Effector memory CD4-positive, alpha-beta T cell (primary cell): ENCODE measurements around the gene FNDC3B.

Experiments used
- DNase-seq, 3 donors: peaks; one replicate each; pipeline ENCODE4 v3.0.0-alpha.2; 2020
- H3K27ac ChIP-seq: 2 replicates; pipeline ENCODE4 v1.7.0; 2013; ENCODE audit warnings: mild to moderate bottlenecking, low read length, moderate library complexity; ENCODE audit not compliant: insufficient read depth, poor library complexity, severe bottlenecking
- H3K27me3 ChIP-seq: replicated peaks from 2 replicates; pipeline ENCODE4 v1.7.0; 2013; ENCODE audit warnings: mild to moderate bottlenecking, low read length; ENCODE audit not compliant: insufficient read depth, control insufficient read depth, poor library complexity, severe bottlenecking
- H3K36me3 ChIP-seq: 2 replicates; pipeline ENCODE4 v1.7.0; 2013; ENCODE audit warnings: mild to moderate bottlenecking, low read length, moderate library complexity; ENCODE audit not compliant: control insufficient read depth, insufficient read depth
- H3K4me1 ChIP-seq: 2 replicates; pipeline ENCODE4 v1.7.0; 2013; ENCODE audit warnings: low read length, mild to moderate bottlenecking; ENCODE audit not compliant: control insufficient read depth, insufficient read depth, poor library complexity, severe bottlenecking
- H3K4me3 ChIP-seq: 2 replicates; pipeline ENCODE4 v1.7.0; 2013; ENCODE audit warnings: low read length, low read depth, mild to moderate bottlenecking; ENCODE audit not compliant: insufficient read depth, poor library complexity, severe bottlenecking
- H3K9me3 ChIP-seq: 2 replicates; pipeline ENCODE4 v1.7.0; 2013; ENCODE audit warnings: mild to moderate bottlenecking, low read length, moderate library complexity; ENCODE audit not compliant: control insufficient read depth

Gene FNDC3B

GRCh38 chr3:172062761-172063160 lies 23.4 kb downstream of the FNDC3B start:
- no peaks in the 10 kb centered on the region for H3K9me3 ChIP-seq
- no peak overlapping the region for H3K4me3 ChIP-seq
- no peaks in the 10 kb centered on the region for H3K27me3 ChIP-seq
- no peak for DNase-seq
- no peaks in the 10 kb centered on the region for H3K36me3 ChIP-seq
- H3K4me1 ChIP-seq, result no peaks in the 10 kb centered on the region
- H3K27ac ChIP-seq, result no peak overlapping the region

GRCh38 chr3:172063456-172064432 lies 24.4 kb downstream of the FNDC3B start:
- Histone ChIP-seq H3K4me1 (no peaks in the 10 kb centered on the region), H3K4me3 (no peak overlapping the region), H3K9me3 (no peaks in the 10 kb centered on the region), H3K27me3 (no peaks in the 10 kb centered on the region), H3K36me3 (no peaks in the 10 kb centered on the region), H3K27ac (no peak overlapping the region)
- DNase-seq, result no peak

- H3K9me3 ChIP-seq, result no peaks in the 10 kb centered on the region
- no peaks in the 10 kb centered on the region for H3K36me3 ChIP-seq
- no peaks in the 10 kb centered on the region for H3K27me3 ChIP-seq
- DNase-seq, result no peak
- H3K4me1 ChIP-seq, result no peaks in the 10 kb centered on the region
- H3K4me3 ChIP-seq, result no peak overlapping the region
- no peak overlapping the region for H3K27ac ChIP-seq
These were observed 26.1 kb downstream of the FNDC3B start for GRCh38 chr3:172065527-172065926.

- H3K4me3 ChIP-seq, result no peak overlapping the region
- no peak overlapping the region for H3K27ac ChIP-seq
- no peaks in the 10 kb centered on the region for H3K9me3 ChIP-seq
- H3K27me3 ChIP-seq, result no peaks in the 10 kb centered on the region
- H3K36me3 ChIP-seq, result no peaks in the 10 kb centered on the region
- DNase-seq, result no peak
- no peaks in the 10 kb centered on the region for H3K4me1 ChIP-seq
These were observed 26.8 kb downstream of the FNDC3B start for GRCh38 chr3:172065967-172066762.

GRCh38 chr3:172066880-172067796 lies 27.8 kb downstream of the FNDC3B start:
- no peak for DNase-seq
- no peaks in the 10 kb centered on the region for H3K36me3 ChIP-seq
- no peak overlapping the region for H3K27ac ChIP-seq
- no peak overlapping the region for H3K4me3 ChIP-seq
- H3K4me1 ChIP-seq, result no peaks in the 10 kb centered on the region
- H3K9me3 ChIP-seq, result no peaks in the 10 kb centered on the region
- no peaks in the 10 kb centered on the region for H3K27me3 ChIP-seq

DNA sequence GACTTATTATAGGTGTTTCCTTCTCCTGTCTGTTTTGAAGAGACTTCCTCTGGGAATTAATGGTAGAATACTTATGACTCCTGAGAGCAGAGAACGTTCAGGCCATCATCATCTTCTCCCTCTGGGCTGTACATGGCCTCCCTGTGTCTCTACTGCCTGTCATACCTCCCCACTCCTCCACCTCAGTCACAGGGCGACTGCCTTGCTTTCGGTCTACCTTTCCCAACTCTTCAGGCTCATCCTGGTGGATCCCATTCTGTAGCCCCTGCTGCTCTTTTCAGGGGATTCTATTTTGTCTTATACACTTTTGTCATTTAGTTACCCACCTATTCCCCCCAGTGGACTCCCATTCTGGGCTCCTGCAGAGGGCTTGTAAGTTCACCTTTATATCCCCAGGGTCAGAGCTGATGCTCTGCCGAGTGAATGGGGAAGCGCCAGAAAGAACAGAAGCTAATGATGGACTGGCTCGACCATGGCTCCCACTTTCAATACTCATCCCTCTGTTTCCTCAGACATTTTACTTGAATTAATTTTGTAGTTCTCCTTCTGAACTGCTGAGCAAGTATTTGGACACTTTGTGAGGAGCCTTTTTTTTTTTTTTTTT lies 28.6 kb downstream of the FNDC3B start:
- no peaks in the 10 kb centered on the region for H3K4me1 ChIP-seq
- DNase-seq, result no peak
- H3K27ac ChIP-seq, result no peak overlapping the region
- H3K9me3 ChIP-seq, result no peaks in the 10 kb centered on the region
- H3K36me3 ChIP-seq, result no peaks in the 10 kb centered on the region
- H3K4me3 ChIP-seq, result no peak overlapping the region
- H3K27me3 ChIP-seq, result no peaks in the 10 kb centered on the region

DNA sequence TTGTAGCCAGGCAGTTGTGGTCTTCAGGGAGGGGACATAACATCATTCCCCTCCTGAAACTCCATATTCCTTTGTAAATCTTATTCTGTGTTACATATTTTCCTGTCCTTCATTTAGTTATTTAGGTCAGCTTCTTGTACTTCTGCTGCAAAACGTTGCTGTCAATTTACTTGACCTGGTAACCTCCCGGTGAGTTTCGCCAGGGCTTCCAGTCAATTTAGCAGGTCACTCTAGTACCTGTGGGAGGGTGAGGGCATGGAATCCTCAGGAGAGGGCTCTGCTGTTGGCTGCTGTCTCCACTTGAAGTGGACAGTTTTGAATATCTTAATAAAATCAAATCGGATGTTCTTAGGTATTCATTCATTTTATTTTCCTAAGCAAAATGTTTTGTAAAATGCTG lies 29.6 kb downstream of the FNDC3B start:
- Histone ChIP-seq H3K9me3 (no peaks in the 10 kb centered on the region), H3K27ac (no peak overlapping the region), H3K36me3 (no peaks in the 10 kb centered on the region), H3K4me1 (no peaks in the 10 kb centered on the region), H3K4me3 (no peak overlapping the region), H3K27me3 (no peaks in the 10 kb centered on the region)
- DNase-seq, result no peak

GRCh38 chr3:172069478-172069877 lies 30.1 kb downstream of the FNDC3B start:
- DNase-seq, result no peak
- Histone ChIP-seq H3K27me3 (no peaks in the 10 kb centered on the region), H3K27ac (no peak overlapping the region), H3K4me3 (no peak overlapping the region), H3K9me3 (no peaks in the 10 kb centered on the region), H3K36me3 (no peaks in the 10 kb centered on the region), H3K4me1 (no peaks in the 10 kb centered on the region)

DNA sequence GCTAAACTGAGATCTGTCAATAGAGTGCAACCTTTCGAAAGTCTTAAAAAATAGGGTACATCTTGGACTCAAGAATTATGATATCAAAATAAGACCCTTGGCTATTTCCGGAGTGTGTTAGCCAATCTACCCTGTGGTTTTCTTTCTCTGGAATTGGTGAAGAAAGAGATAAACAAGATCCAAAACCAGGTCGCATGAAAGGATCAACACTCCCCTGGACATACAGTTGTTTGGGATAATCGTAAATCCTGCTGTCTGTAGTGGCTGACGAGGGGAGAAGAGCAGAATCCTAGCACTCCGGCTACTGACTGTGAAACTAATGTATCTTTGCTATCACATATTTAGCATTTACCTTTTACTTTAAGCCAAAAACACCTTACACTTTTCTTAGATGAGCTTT lies 30.9 kb downstream of the FNDC3B start:
- DNase-seq, result no peak
- Histone ChIP-seq H3K27ac (no peak overlapping the region), H3K4me3 (no peak overlapping the region), H3K4me1 (no peaks in the 10 kb centered on the region), H3K27me3 (no peaks in the 10 kb centered on the region), H3K36me3 (no peaks in the 10 kb centered on the region), H3K9me3 (no peaks in the 10 kb centered on the region)
